Parathyroid adenoma (tissue), 2 donors: ENCODE measurements around the gene PPP1R13B.
"Not testable (repeated sequence)": the region's sequence is repeated elsewhere in the genome, so short reads cannot be mapped to it uniquely, and the experiment has no call there.

Experiments
- H2AFZ ChIP-seq: fragments of 300-600 bp; sonication (generic); one replicate; pipeline ENCODE4 v1.7.0; 2017; ENCODE audit warnings: antibody characterized with exemption, mild to moderate bottlenecking
- H3K27ac ChIP-seq: fragments of 300-600 bp; sonication (generic); one replicate; pipeline ENCODE4 v1.7.0; 2017
- H3K27me3 ChIP-seq: fragments of 300-600 bp; sonication (generic); one replicate; pipeline ENCODE4 v1.7.0; 2017; ENCODE audit warnings: low read length; ENCODE audit not compliant: control insufficient read depth, insufficient read depth
- H3K36me3 ChIP-seq: fragments of 300-600 bp; sonication (generic); one replicate; pipeline ENCODE4 v1.7.0; 2017; ENCODE audit warnings: low read length; ENCODE audit not compliant: control insufficient read depth, insufficient read depth
- H3K4me1 ChIP-seq: fragments of 300-600 bp; sonication (generic); one replicate; pipeline ENCODE4 v1.7.0; 2017; ENCODE audit warnings: control low read depth
- H3K4me2 ChIP-seq: fragments of 300-600 bp; sonication (generic); one replicate; pipeline ENCODE4 v1.7.0; 2017; ENCODE audit warnings: low read length
- H3K4me3 ChIP-seq: fragments of 300-600 bp; sonication (generic); one replicate; pipeline ENCODE4 v1.7.0; 2017; ENCODE audit warnings: low read depth, low read length
- H3K79me2 ChIP-seq: fragments of 300-600 bp; sonication (generic); one replicate; pipeline ENCODE4 v1.7.0; 2017; ENCODE audit warnings: control low read depth
- H3K9ac ChIP-seq: fragments of 300-600 bp; sonication (generic); one replicate; pipeline ENCODE4 v1.7.0; 2017; ENCODE audit warnings: mild to moderate bottlenecking
- H3K9me3 ChIP-seq: fragments of 300-600 bp; sonication (generic); one replicate; pipeline ENCODE4 v1.7.0; 2017; ENCODE audit warnings: low read length; ENCODE audit not compliant: control insufficient read depth
- CTCF ChIP-seq: fragments of 300-600 bp; sonication (generic); IDR thresholded peaks from one replicate; pipeline ENCODE4 v1.7.0; 2017; ENCODE audit warnings: antibody characterized with exemption, mild to moderate bottlenecking
- donor health status: primary hyperparathyroidism.

Gene PPP1R13B

GRCh38 chr14:103889313-103890051 lies 42.1 kb upstream of the PPP1R13B start:
- Histone ChIP-seq H3K4me3 (no peak overlapping the region), H3K4me1 (peaks cover 23% of the 10 kb centered on the region), H3K9me3 (no peaks in the 10 kb centered on the region), H3K79me2 (no peaks in the 10 kb centered on the region), H2AFZ (no peak overlapping the region), H3K27me3 (no peaks in the 10 kb centered on the region), H3K9ac (no peak overlapping the region), H3K36me3 (no peaks in the 10 kb centered on the region), H3K27ac (no peak overlapping the region), H3K4me2 (no peak overlapping the region)
- TF ChIP-seq CTCF, result no peak

GRCh38 chr14:103889002-103889312 lies 41.6 kb upstream of the PPP1R13B start:
- not testable (repeated sequence) for H3K4me2 ChIP-seq, H3K36me3 ChIP-seq, H3K9me3 ChIP-seq, H3K79me2 ChIP-seq, H3K27ac ChIP-seq, H3K27me3 ChIP-seq, H3K4me3 ChIP-seq, H2AFZ ChIP-seq, H3K9ac ChIP-seq
- H3K4me1 ChIP-seq, result peaks cover 23% of the 10 kb centered on the region

- no peak for TF ChIP-seq CTCF
- Histone ChIP-seq H3K4me1 (peaks cover 28% of the 10 kb centered on the region), H3K27me3 (no peaks in the 10 kb centered on the region), H3K9me3 (no peaks in the 10 kb centered on the region), H3K36me3 (no peaks in the 10 kb centered on the region), H2AFZ (no peak overlapping the region), H3K4me3 (no peak overlapping the region), H3K27ac (no peak overlapping the region), H3K4me2 (no peak overlapping the region), H3K9ac (no peak overlapping the region), H3K79me2 (no peaks in the 10 kb centered on the region)
These were observed 40.3 kb upstream of the PPP1R13B start for GRCh38 chr14:103887557-103888115.

GRCh38 chr14:103887170-103887501 lies 39.8 kb upstream of the PPP1R13B start:
- H3K9ac ChIP-seq, result no peak overlapping the region
- H3K79me2 ChIP-seq, result no peaks in the 10 kb centered on the region
- peak overlapping the region; percentile 96 for H2AFZ ChIP-seq
- peaks cover 32% of the 10 kb centered on the region for H3K4me1 ChIP-seq
- H3K9me3 ChIP-seq, result no peaks in the 10 kb centered on the region
- no peak for TF ChIP-seq CTCF
- no peak overlapping the region for H3K4me2 ChIP-seq
- no peak overlapping the region for H3K27ac ChIP-seq
- H3K27me3 ChIP-seq, result no peaks in the 10 kb centered on the region
- H3K36me3 ChIP-seq, result no peaks in the 10 kb centered on the region
- no peak overlapping the region for H3K4me3 ChIP-seq

- Histone ChIP-seq H3K79me2 (no peaks in the 10 kb centered on the region), H3K27me3 (no peaks in the 10 kb centered on the region), H3K27ac (peak overlapping the region; percentile 76), H3K9me3 (no peaks in the 10 kb centered on the region), H3K4me3 (peak overlapping the region; percentile 16), H3K4me2 (peak overlapping the region; percentile 53), H2AFZ (peak overlapping the region; percentile 96), H3K4me1 (peaks cover 37% of the 10 kb centered on the region), H3K36me3 (no peaks in the 10 kb centered on the region), H3K9ac (no peak overlapping the region)
- peak; percentile 71 for TF ChIP-seq CTCF
These were observed 39.2 kb upstream of the PPP1R13B start for GRCh38 chr14:103886304-103887169.
